HG03432 (cell line): ENCODE data around the gene FDX1.

Experiments
- ATAC-seq: cut with Tn5 transposase; IDR thresholded peaks from one replicate; pipeline ENCODE4 v1.9.1; 2021; ENCODE audit warnings: mild to moderate bottlenecking, moderate library complexity; ENCODE audit not compliant: unreplicated experiment

The FDX1 gene

GRCh38 chr11:110501428-110501827, 71.7 kb downstream of the FDX1 start:
- no peak for ATAC-seq

GRCh38 chr11:110505528-110506284, 76.0 kb downstream of the FDX1 start:
- no peak for ATAC-seq

GRCh38 chr11:110507328-110507727, 77.6 kb downstream of the FDX1 start:
- no peak for ATAC-seq

- ATAC-seq = no peak
These were observed 79.0 kb downstream of the FDX1 start for GRCh38 chr11:110508786-110509185.

- no peak for ATAC-seq
These were observed 79.7 kb downstream of the FDX1 start for GRCh38 chr11:110509472-110509871.

GRCh38 chr11:110512026-110512425, 82.3 kb downstream of the FDX1 start:
- no peak for ATAC-seq

- ATAC-seq = no peak
These were observed 83.6 kb downstream of the FDX1 start for GRCh38 chr11:110513259-110513801.

- ATAC-seq = no peak
These were observed 84.2 kb downstream of the FDX1 start for GRCh38 chr11:110513846-110514437.
